Measurements from ENCODE around the gene CABYR.
A peak's percentile ranks its signal among the peaks of the same experiment; 100 is the strongest.

DNA sequence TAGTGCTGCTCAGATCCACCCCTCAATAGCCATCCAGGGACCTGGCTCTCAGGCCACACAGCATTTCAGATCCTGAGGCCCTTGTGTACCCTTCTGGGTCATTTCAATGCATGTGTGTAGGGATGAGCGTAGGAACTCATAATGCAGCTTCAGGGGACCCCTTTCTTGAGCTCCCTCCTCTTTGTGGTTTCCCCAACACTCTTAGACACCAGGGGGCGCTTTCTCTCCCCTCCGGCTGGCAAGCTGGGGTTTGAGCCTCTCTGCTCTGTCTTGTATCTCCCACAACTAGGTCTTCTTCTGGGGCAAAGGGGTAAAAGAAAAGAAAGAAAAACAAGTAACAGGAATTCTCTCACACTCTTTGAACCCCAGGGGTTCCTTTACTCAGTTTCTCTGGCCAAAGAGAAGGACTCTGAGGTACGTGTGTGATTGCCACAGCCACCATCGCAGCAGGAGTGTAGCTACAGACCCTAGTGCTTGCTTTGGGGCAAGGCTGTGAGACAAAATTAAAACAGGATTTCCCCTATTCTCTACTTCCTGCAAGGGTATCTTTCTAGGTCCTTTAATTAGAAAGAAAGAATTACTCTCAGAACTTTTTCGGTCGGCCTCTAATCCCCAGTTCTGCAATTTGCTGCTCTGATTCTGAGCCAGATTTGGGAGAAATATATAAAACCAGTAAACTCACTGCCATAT lies 38.0 kb downstream of the CABYR start:
- TF ChIP-seq POLR2AphosphoS5 (IDR thresholded peaks at IDR 0.05), result no peak
- TF ChIP-seq, protein P1, sequence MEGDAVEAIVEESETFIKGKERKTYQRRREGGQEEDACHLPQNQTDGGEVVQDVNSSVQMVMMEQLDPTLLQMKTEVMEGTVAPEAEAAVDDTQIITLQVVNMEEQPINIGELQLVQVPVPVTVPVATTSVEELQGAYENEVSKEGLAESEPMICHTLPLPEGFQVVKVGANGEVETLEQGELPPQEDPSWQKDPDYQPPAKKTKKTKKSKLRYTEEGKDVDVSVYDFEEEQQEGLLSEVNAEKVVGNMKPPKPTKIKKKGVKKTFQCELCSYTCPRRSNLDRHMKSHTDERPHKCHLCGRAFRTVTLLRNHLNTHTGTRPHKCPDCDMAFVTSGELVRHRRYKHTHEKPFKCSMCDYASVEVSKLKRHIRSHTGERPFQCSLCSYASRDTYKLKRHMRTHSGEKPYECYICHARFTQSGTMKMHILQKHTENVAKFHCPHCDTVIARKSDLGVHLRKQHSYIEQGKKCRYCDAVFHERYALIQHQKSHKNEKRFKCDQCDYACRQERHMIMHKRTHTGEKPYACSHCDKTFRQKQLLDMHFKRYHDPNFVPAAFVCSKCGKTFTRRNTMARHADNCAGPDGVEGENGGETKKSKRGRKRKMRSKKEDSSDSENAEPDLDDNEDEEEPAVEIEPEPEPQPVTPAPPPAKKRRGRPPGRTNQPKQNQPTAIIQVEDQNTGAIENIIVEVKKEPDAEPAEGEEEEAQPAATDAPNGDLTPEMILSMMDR (IDR thresholded peaks at IDR 0.05), result peak; percentile 62 to 75 (median 70)

All from transverse colon (tissue), 4 donors.